ENCODE data around the gene FOXD4L3.
"Not testable (repeated sequence)": the region's sequence is repeated elsewhere in the genome, so short reads cannot be mapped to it uniquely, and the experiment has no call there.

DNA sequence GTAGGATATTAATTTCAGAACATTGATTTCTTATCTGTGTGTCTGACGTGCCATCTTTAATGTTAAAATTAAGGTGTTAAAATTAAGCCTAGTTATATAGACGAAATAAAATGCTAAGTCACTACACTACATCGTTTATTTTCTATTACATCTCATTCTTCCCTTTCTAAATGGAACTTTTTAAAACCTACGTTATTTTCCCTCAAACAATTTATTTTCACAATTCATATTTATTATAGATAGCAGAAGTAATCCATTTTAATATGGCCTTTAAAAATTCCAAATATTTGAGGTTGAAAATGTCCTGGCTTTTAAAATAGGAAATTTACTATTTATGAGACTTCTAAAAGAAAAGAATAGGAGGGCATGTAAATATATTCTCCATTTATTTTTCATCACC is 2.1 kb downstream of the FOXD4L3 start:
- TF ChIP-seq, protein P1, sequence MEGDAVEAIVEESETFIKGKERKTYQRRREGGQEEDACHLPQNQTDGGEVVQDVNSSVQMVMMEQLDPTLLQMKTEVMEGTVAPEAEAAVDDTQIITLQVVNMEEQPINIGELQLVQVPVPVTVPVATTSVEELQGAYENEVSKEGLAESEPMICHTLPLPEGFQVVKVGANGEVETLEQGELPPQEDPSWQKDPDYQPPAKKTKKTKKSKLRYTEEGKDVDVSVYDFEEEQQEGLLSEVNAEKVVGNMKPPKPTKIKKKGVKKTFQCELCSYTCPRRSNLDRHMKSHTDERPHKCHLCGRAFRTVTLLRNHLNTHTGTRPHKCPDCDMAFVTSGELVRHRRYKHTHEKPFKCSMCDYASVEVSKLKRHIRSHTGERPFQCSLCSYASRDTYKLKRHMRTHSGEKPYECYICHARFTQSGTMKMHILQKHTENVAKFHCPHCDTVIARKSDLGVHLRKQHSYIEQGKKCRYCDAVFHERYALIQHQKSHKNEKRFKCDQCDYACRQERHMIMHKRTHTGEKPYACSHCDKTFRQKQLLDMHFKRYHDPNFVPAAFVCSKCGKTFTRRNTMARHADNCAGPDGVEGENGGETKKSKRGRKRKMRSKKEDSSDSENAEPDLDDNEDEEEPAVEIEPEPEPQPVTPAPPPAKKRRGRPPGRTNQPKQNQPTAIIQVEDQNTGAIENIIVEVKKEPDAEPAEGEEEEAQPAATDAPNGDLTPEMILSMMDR (IDR thresholded peaks at IDR 0.05) = not testable (repeated sequence)
- not testable (repeated sequence) for TF ChIP-seq ELF4 (CRISPR knock-in tag; IDR thresholded peaks at IDR 0.05; ENCODE audit: low read depth)
